A549 (cell line): ENCODE measurements around the gene DUSP3.

Experiments used
- CEBPB ChIP-seq, 2 experiments: fragments of >200 bp in 1 of 2; sonication (Bioruptor Twin) in 1 of 2; formaldehyde crosslinking in 1 of 2; IDR thresholded peaks; 2 replicates each; pipeline ENCODE4 v1.6.1; 2012 to 2016
- CHD2 ChIP-seq: fragments of 150-350 bp; IDR thresholded peaks from 2 replicates; pipeline ENCODE4 v1.6.1; 2014; ENCODE audit warnings: low read length; ENCODE audit not compliant: partially characterized antibody
- EHF ChIP-seq: fragments of 250-450 bp; sonication (Bioruptor Pico); IDR thresholded peaks from 2 replicates; pipeline ENCODE4 v1.5.0; 2020; ENCODE audit warnings: mild to moderate bottlenecking
- MAFK ChIP-seq: fragments of 450-650 bp; IDR thresholded peaks from 2 replicates; pipeline ENCODE4 v1.6.1; 2014; ENCODE audit not compliant: partially characterized antibody
- MAZ ChIP-seq: fragments of 150-350 bp; IDR thresholded peaks from 2 replicates; pipeline ENCODE4 v1.6.1; 2014; ENCODE audit warnings: antibody characterized with exemption, low read depth, low read length, borderline replicate concordance
- POLR2A ChIP-seq: IDR thresholded peaks from 2 replicates; pipeline ENCODE4 v1.6.1; 2012; ENCODE audit warnings: mild to moderate bottlenecking, low read length
- POLR2AphosphoS2 ChIP-seq: conservative IDR thresholded peaks from 2 replicates; pipeline ENCODE4 v1.6.1; 2012; ENCODE audit warnings: low read length, improper control_type of control experiment, inconsistent platforms
- RCOR1 ChIP-seq: fragments of 150-350 bp; IDR thresholded peaks from 2 replicates; pipeline ENCODE4 v1.6.1; 2014; ENCODE audit warnings: antibody characterized with exemption, low read length, low read depth
- ZC3H11A ChIP-seq: fragments of 450-650 bp; IDR thresholded peaks from 2 replicates; pipeline ENCODE4 v1.6.1; 2014; ENCODE audit warnings: antibody characterized with exemption, mild to moderate bottlenecking
- ZNF302 ChIP-seq: fragments of 250-450 bp; sonication (Bioruptor Pico); IDR thresholded peaks from 2 replicates; pipeline ENCODE4 v1.9.0; 2021; ENCODE audit warnings: inconsistent platforms, mild to moderate bottlenecking, moderate library complexity
- TF ChIP-seq, protein P1 (sequence below): fragments of >200 bp; sonication (Bioruptor Twin); formaldehyde crosslinking; IDR thresholded peaks from 3 replicates; pipeline ENCODE4 v1.5.1; 2016
- TF ChIP-seq, protein P2 (sequence below): fragments of 200-600 bp; sonication (generic); IDR thresholded peaks from 2 replicates; pipeline ENCODE4 v1.6.1; 2016; ENCODE audit warnings: antibody characterized with exemption, mild to moderate bottlenecking, moderate library complexity
- TF ChIP-seq, protein P3 (sequence below): fragments of 450-650 bp; IDR thresholded peaks from 2 replicates; pipeline ENCODE4 v1.6.1; 2014; ENCODE audit warnings: antibody characterized with exemption
- TF ChIP-seq, protein P4 (sequence below): fragments of 250-450 bp; sonication (Bioruptor Pico); IDR thresholded peaks from 2 replicates; pipeline ENCODE4 v1.5.0; 2021; ENCODE audit warnings: mild to moderate bottlenecking, moderate library complexity, borderline replicate concordance

DNA sequence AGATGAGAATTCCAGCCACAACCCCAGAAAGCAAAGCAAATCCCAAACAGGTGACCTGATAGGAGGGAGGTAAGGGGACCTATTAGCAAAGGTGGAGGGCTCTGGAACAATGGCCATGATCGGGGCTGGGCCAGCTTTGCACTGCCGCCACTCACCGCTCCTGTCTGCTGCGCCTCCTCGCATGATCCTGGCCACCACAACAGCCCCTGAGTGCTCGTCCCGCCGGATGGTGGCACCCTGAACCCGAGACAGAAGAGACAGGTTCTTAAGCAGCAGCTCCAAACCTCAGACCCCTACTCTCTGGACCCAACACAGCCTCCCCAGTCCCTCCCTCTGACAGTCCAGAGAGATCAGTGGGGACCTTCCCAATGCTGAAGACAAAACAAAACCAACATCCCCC, 48.8 kb upstream of the DUSP3 start:
- TF ChIP-seq, protein P1, sequence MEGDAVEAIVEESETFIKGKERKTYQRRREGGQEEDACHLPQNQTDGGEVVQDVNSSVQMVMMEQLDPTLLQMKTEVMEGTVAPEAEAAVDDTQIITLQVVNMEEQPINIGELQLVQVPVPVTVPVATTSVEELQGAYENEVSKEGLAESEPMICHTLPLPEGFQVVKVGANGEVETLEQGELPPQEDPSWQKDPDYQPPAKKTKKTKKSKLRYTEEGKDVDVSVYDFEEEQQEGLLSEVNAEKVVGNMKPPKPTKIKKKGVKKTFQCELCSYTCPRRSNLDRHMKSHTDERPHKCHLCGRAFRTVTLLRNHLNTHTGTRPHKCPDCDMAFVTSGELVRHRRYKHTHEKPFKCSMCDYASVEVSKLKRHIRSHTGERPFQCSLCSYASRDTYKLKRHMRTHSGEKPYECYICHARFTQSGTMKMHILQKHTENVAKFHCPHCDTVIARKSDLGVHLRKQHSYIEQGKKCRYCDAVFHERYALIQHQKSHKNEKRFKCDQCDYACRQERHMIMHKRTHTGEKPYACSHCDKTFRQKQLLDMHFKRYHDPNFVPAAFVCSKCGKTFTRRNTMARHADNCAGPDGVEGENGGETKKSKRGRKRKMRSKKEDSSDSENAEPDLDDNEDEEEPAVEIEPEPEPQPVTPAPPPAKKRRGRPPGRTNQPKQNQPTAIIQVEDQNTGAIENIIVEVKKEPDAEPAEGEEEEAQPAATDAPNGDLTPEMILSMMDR: no peak
- no peak for TF ChIP-seq CEBPB (IDR thresholded peaks at IDR 0.05)
- no peak for TF ChIP-seq MAFK
- TF ChIP-seq MAZ: no peak
- no peak for TF ChIP-seq ZNF302 (CRISPR knock-in tag)
- TF ChIP-seq, protein P2, sequence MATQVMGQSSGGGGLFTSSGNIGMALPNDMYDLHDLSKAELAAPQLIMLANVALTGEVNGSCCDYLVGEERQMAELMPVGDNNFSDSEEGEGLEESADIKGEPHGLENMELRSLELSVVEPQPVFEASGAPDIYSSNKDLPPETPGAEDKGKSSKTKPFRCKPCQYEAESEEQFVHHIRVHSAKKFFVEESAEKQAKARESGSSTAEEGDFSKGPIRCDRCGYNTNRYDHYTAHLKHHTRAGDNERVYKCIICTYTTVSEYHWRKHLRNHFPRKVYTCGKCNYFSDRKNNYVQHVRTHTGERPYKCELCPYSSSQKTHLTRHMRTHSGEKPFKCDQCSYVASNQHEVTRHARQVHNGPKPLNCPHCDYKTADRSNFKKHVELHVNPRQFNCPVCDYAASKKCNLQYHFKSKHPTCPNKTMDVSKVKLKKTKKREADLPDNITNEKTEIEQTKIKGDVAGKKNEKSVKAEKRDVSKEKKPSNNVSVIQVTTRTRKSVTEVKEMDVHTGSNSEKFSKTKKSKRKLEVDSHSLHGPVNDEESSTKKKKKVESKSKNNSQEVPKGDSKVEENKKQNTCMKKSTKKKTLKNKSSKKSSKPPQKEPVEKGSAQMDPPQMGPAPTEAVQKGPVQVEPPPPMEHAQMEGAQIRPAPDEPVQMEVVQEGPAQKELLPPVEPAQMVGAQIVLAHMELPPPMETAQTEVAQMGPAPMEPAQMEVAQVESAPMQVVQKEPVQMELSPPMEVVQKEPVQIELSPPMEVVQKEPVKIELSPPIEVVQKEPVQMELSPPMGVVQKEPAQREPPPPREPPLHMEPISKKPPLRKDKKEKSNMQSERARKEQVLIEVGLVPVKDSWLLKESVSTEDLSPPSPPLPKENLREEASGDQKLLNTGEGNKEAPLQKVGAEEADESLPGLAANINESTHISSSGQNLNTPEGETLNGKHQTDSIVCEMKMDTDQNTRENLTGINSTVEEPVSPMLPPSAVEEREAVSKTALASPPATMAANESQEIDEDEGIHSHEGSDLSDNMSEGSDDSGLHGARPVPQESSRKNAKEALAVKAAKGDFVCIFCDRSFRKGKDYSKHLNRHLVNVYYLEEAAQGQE: no peak
- TF ChIP-seq CHD2: no peak
- TF ChIP-seq, protein P3, sequence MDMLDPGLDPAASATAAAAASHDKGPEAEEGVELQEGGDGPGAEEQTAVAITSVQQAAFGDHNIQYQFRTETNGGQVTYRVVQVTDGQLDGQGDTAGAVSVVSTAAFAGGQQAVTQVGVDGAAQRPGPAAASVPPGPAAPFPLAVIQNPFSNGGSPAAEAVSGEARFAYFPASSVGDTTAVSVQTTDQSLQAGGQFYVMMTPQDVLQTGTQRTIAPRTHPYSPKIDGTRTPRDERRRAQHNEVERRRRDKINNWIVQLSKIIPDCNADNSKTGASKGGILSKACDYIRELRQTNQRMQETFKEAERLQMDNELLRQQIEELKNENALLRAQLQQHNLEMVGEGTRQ: no peak
- TF ChIP-seq POLR2A: no peak
- no peak for TF ChIP-seq RCOR1
- no peak for TF ChIP-seq ZC3H11A
- TF ChIP-seq, protein P4, sequence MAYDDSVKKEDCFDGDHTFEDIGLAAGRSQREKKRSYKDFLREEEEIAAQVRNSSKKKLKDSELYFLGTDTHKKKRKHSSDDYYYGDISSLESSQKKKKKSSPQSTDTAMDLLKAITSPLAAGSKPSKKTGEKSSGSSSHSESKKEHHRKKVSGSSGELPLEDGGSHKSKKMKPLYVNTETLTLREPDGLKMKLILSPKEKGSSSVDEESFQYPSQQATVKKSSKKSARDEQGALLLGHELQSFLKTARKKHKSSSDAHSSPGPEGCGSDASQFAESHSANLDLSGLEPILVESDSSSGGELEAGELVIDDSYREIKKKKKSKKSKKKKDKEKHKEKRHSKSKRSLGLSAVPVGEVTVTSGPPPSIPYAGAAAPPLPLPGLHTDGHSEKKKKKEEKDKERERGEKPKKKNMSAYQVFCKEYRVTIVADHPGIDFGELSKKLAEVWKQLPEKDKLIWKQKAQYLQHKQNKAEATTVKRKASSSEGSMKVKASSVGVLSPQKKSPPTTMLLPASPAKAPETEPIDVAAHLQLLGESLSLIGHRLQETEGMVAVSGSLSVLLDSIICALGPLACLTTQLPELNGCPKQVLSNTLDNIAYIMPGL (CRISPR knock-in tag): no peak
- TF ChIP-seq EHF (CRISPR knock-in tag): no peak
- no peak for TF ChIP-seq POLR2AphosphoS2
